ENCODE results near the gene TMEM179. TPM values are rescaled to one million over a fixed set of nuclear protein-coding genes. Genes with fewer than 3 reads are reported as not detected.

The TMEM179 gene
- total and polyA plus RNA-seq, 2 of the 13 experiments (the other 11 are each of a cell fraction or from before 2014, with no cell fraction given): not detected

- ChIA-PET CTCF (ENCODE audit: low intra/inter-chr PET ratio, low total read pairs) (no interaction called here), POLR2A (no interaction called here)
- 4% methylated on average over 22 of the region's 24 CpGs for WGBS (ENCODE audit: low lambda C conversion rate)
- DNase-seq (ENCODE audit: low spot score) (no peak), ATAC-seq (no peak), FAIRE-seq (no peak)
- Histone ChIP-seq H3K27me3 (ENCODE audit: control insufficient read depth in 1 of 2, insufficient read depth in 2 of 2, low read length in 2 of 2) (peaks cover 26 to 98% of the 10 kb centered on the region in 2 experiments), H3K9ac (ENCODE audit: insufficient read depth, low read depth, low read length) (no peak overlapping the region), H3K4me1 (ENCODE audit: insufficient read depth, low read length) (no peaks in the 10 kb centered on the region), H3K27ac (ENCODE audit: extremely low read length, insufficient read depth, low read length) (no peak overlapping the region), H3K4me2 (ENCODE audit: low read depth, low read length) (no peak overlapping the region), H3K4me3 (replicated peaks in 1 of 3; ENCODE audit: insufficient read depth in 1 of 3, low read depth in 2 of 3, low read length in 3 of 3) (no peak overlapping the region), H3K9me3 (ENCODE audit: low read length) (no peaks in the 10 kb centered on the region), H4K20me1 (ENCODE audit: insufficient read depth, low read length) (no peaks in the 10 kb centered on the region), H3K79me2 (ENCODE audit: insufficient read depth, low read length) (no peaks in the 10 kb centered on the region), H3K36me3 (replicated peaks in 1 of 2; ENCODE audit: control insufficient read depth in 1 of 2, insufficient read depth in 2 of 2, low read length in 2 of 2) (no peaks in the 10 kb centered on the region), H2AFZ (ENCODE audit: low read length) (no peak overlapping the region)
- BruUV-seq (replicated peaks): no TSS peak
- intact Hi-C loops (cut with micrococcal nuclease; ENCODE audit: unreplicated experiment): no loop called here
- TF ChIP-seq HNF1A (IDR thresholded peaks at IDR 0.05; ENCODE audit: low read depth): no peak
- TF ChIP-seq HNF1A (CRISPR knock-in tag; IDR thresholded peaks at IDR 0.05; ENCODE audit: borderline replicate concordance): no peak
- no peak for TF ChIP-seq RBAK (CRISPR knock-in tag; IDR thresholded peaks at IDR 0.05)
- no peak for TF ChIP-seq ATF1 (CRISPR knock-in tag; IDR thresholded peaks at IDR 0.05)
- TF ChIP-seq ISX (CRISPR knock-in tag; conservative IDR thresholded peaks at IDR 0.05): no peak
- TF ChIP-seq ZNF335 (CRISPR knock-in tag; IDR thresholded peaks at IDR 0.05): no peak
- 0 out of 2 replicates have a peak, but pooled peaks have one; percentile 15 for TF ChIP-seq EZH2 (conservative IDR thresholded peaks at IDR 0.05; ENCODE audit: low read depth, low read length)
- TF ChIP-seq MAFK (conservative IDR thresholded peaks at IDR 0.05 in 1 of 2, IDR thresholded peaks at IDR 0.05 in 1 of 2; ENCODE audit: low read length in 2 of 2): 0 out of 4 replicates have a peak, but pooled peaks of 1 of the 2 experiments have one; percentile 8
- TF ChIP-seq ZGPAT (CRISPR knock-in tag; IDR thresholded peaks at IDR 0.05): no peak
- TF ChIP-seq ZNF737 (CRISPR knock-in tag; IDR thresholded peaks at IDR 0.05; ENCODE audit: borderline replicate concordance): no peak
- TF ChIP-seq JARID2 (CRISPR knock-in tag; IDR thresholded peaks at IDR 0.05; ENCODE audit: insufficient replicate concordance): no peak
- no peak for TF ChIP-seq NR2F2 (IDR thresholded peaks at IDR 0.05; ENCODE audit: borderline replicate concordance, low read depth)
- TF ChIP-seq SRF (IDR thresholded peaks at IDR 0.05; ENCODE audit: low read depth, low read length): no peak
- no peak for TF ChIP-seq ZNF574 (CRISPR knock-in tag; IDR thresholded peaks at IDR 0.05)
- no peak for TF ChIP-seq FOXO1 (CRISPR knock-in tag; IDR thresholded peaks at IDR 0.05)
- TF ChIP-seq ZNF678 (CRISPR knock-in tag; IDR thresholded peaks at IDR 0.05): no peak
- in situ Hi-C loops (cut with HindIII; ENCODE audit: extremely low pct_ligation_motif_present, low pct_unique_long_range_greater_than_20kb): no loop called here
Observed at GRCh38 chr14:104585966-104586697, 18.4 kb downstream of the TMEM179 start.

Measured in HepG2 (cell line).